GM19372 (cell line): ENCODE measurements around the gene TEX101.

Experiments used
- ATAC-seq: cut with Tn5 transposase; IDR thresholded peaks from one replicate; pipeline ENCODE4 v1.9.1; 2021; ENCODE audit warnings: mild to moderate bottlenecking, low read depth, moderate library complexity; ENCODE audit not compliant: unreplicated experiment

The TEX101 gene

GRCh38 chr19:43445426-43445825, 30.7 kb downstream of the TEX101 start:
- no peak for ATAC-seq

- ATAC-seq = no peak
These were observed 32.2 kb downstream of the TEX101 start for GRCh38 chr19:43446746-43447489.

- no peak for ATAC-seq
These were observed 33.0 kb downstream of the TEX101 start for GRCh38 chr19:43447655-43448054.

GRCh38 chr19:43450545-43450997, 35.9 kb downstream of the TEX101 start:
- no peak for ATAC-seq

- ATAC-seq = no peak
These were observed 37.9 kb downstream of the TEX101 start for GRCh38 chr19:43452582-43452981.

GRCh38 chr19:43454031-43454430, 39.3 kb downstream of the TEX101 start:
- ATAC-seq = no peak

- ATAC-seq = no peak
These were observed 40.8 kb downstream of the TEX101 start for GRCh38 chr19:43455321-43456113.

- no peak for ATAC-seq
These were observed 43.1 kb downstream of the TEX101 start for GRCh38 chr19:43457809-43458208.

- no peak for ATAC-seq
These were observed 45.8 kb downstream of the TEX101 start for GRCh38 chr19:43460362-43461016.

GRCh38 chr19:43461303-43461702, 46.6 kb downstream of the TEX101 start:
- no peak for ATAC-seq

GRCh38 chr19:43462383-43462782, 47.7 kb downstream of the TEX101 start:
- ATAC-seq = no peak

- ATAC-seq = no peak
These were observed 48.2 kb downstream of the TEX101 start for GRCh38 chr19:43462785-43463380.

- peak; percentile 77 for ATAC-seq
These were observed 48.9 kb downstream of the TEX101 start for GRCh38 chr19:43463381-43464133.

- peak; percentile 31 for ATAC-seq
These were observed 49.6 kb downstream of the TEX101 start for GRCh38 chr19:43464134-43464775.

GRCh38 chr19:43465468-43466120, 50.9 kb downstream of the TEX101 start, which contains the start of gene LYPD3:
Gene LYPD3, minus strand, starts transcription at chr19:43465608. Its CDS starts 37 bp downstream, at chr19:43465571.
- no peak for ATAC-seq

GRCh38 chr19:43466793-43467192, 52.1 kb downstream of the TEX101 start:
- ATAC-seq = no peak

- ATAC-seq = no peak
These were observed 52.6 kb downstream of the TEX101 start for GRCh38 chr19:43467276-43467675.

- no peak for ATAC-seq
These were observed 53.0 kb downstream of the TEX101 start for GRCh38 chr19:43467730-43468129.
